Measurements from ENCODE around the gene NLRC5. TPM values are rescaled to one million over a fixed set of nuclear protein-coding genes. Genes with fewer than 3 reads are reported as not detected.

The NLRC5 gene
- total and polyA plus RNA-seq, 9 of the 15 experiments (the other 6 are each of a cell fraction or from before 2014, with no cell fraction given), result 0.59 to 0.71 TPM; not detected in 7

DNA sequence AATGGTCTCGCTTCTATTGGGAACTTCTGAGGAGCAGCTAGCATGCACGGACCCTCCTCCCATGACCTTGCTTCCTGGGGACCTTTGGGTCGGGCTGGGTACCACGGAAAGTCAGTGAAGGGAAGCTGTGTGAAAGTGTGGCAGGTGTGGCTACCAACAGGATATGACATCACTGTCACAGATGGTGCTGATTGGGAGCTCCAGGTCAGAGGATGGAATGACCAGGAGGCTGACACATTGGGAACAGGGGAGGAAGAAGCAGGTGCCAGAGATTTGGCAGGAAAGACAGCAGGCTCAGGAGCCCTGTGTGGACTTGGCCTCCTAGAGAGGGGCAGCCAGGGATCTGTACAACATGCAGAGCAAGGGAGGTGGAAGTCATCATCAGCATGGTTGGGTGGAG, 137.1 kb downstream of the NLRC5 start:
- POLR2A ChIA-PET, result interaction anchor here (1.3 to 1.8 kb wide), 2 partner anchors 10 to 14 kb away, joined by 5 read pairs; no protein-coding TSS in a partner anchor
- H3K4me1 ChIP-seq (replicated peaks in 1 of 2; ENCODE audit: control insufficient read depth in 2 of 2, insufficient read depth in 2 of 2, low read length in 2 of 2), result peaks cover 6 to 7% of the 10 kb centered on the region in 2 experiments; a peak in 4 of 5 replicates
- TF ChIP-seq ZNF644 (tag; IDR thresholded peaks at IDR 0.05; ENCODE audit: low read depth), result no peak
- TF ChIP-seq CREM (IDR thresholded peaks at IDR 0.05; ENCODE audit: low read depth), result 0 out of 2 replicates have a peak, but pooled peaks have one; percentile 18
- TF ChIP-seq MAZ (CRISPR knock-in tag; conservative IDR thresholded peaks at IDR 0.05 in 1 of 2, IDR thresholded peaks at IDR 0.05 in 1 of 2), result no peak
- no peak for TF ChIP-seq SIRT6 (IDR thresholded peaks at IDR 0.05; ENCODE audit: low read depth, low read length)
- no peak overlapping the region for H3K27ac ChIP-seq (ENCODE audit: extremely low read depth, low read depth, low read length)
- ATAC-seq (no peak), DNase-seq (ENCODE audit: extremely low read depth in 1 of 4, low spot score in 3 of 4) (no peak), FAIRE-seq (no peak)
- no TSS peak for BruUV-seq (replicated peaks)
- H3K9me3 ChIP-seq (replicated peaks; ENCODE audit: control insufficient read depth, insufficient read depth, low read depth, low read length), result no peaks in the 10 kb centered on the region
- H2AFZ ChIP-seq (ENCODE audit: low read depth, low read length), result no peak overlapping the region
- intact Hi-C loops (cut with micrococcal nuclease) (no loop called here), in situ Hi-C loops (cut with MboI) (no loop called here)
- no peak overlapping the region for H3K4me2 ChIP-seq (ENCODE audit: insufficient read depth, low read length)
- no peaks in the 10 kb centered on the region for H3K27me3 ChIP-seq (ENCODE audit: control insufficient read depth in 2 of 2, insufficient read depth in 2 of 2, low read length in 2 of 2)
- no peak overlapping the region; a peak in 1 of 4 replicates for H3K9ac ChIP-seq (ENCODE audit: insufficient read depth in 1 of 2, low read depth in 2 of 2, low read length in 2 of 2)
- no peaks in the 10 kb centered on the region; the same call in 1 of the 2 replicates for H4K20me1 ChIP-seq (replicated peaks; ENCODE audit: control insufficient read depth, insufficient read depth, low read length)
- H3K4me3 ChIP-seq, result no peak overlapping the region
- WGBS (ENCODE audit: insufficient coverage, low coverage, missing lambda C conversion rate), result 46% methylated on average over 4 of the region's 4 CpGs
- CTCF ChIA-PET (ENCODE audit: low intra/inter-chr PET ratio), result no interaction called here
- H3K9me1 ChIP-seq (ENCODE audit: control insufficient read depth, insufficient read depth, low read length), result no peaks in the 10 kb centered on the region
- H3K79me2 ChIP-seq (ENCODE audit: control insufficient read depth, insufficient read depth, low read length), result no peaks in the 10 kb centered on the region
- no peaks in the 10 kb centered on the region for H3K36me3 ChIP-seq (ENCODE audit: control insufficient read depth, insufficient read depth, low read length)

DNA sequence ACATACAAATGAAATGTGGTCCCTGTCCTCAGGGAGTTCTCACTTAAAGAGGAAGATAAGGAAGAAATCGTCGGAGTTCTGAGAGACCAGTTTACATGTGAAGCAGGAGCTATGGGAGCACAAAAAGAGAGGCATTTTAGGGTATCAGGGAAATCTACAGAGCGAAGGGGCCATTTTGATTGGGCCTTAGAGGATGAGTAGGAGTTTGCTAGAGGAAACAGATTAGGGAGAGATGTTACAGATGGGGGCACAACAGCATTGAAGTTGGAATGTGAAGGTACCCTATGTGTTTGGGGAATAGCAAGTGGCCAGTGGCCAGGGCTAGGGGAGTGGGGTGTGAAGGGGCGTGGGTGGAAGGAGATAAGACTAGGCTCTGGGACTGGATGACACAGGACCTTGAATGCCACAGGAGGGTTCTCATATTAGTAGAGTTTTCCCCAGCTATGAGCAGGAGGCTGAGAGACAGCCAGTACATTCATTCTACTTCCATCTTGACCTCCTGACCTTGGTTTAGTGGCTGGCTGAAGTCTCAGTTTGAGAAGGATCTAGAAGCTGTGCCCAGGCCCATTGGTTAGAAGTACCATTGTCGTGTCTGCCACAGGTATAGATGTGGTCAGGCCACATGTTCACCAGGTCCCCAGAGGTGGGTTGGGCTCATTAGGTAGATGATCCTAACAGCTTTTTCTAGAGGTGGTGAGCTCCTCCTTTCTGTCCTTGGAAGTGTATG, 137.8 kb downstream of the NLRC5 start:
- WGBS (ENCODE audit: insufficient coverage, low coverage, missing lambda C conversion rate), result 22% methylated on average over 5 of the region's 5 CpGs
- Histone ChIP-seq H3K4me1 (replicated peaks in 1 of 2; ENCODE audit: control insufficient read depth in 2 of 2, insufficient read depth in 2 of 2, low read length in 2 of 2) (peaks cover 6 to 7% of the 10 kb centered on the region in 2 experiments; a peak in 4 of 5 replicates), H3K27ac (ENCODE audit: extremely low read depth, low read depth, low read length) (no peak overlapping the region), H3K4me3 (no peak overlapping the region), H3K27me3 (ENCODE audit: control insufficient read depth in 2 of 2, insufficient read depth in 2 of 2, low read length in 2 of 2) (no peaks in the 10 kb centered on the region), H3K4me2 (ENCODE audit: insufficient read depth, low read length) (no peak overlapping the region), H3K79me2 (ENCODE audit: control insufficient read depth, insufficient read depth, low read length) (no peaks in the 10 kb centered on the region), H2AFZ (ENCODE audit: low read depth, low read length) (no peak overlapping the region), H3K9ac (ENCODE audit: insufficient read depth in 1 of 2, low read depth in 2 of 2, low read length in 2 of 2) (no peak overlapping the region), H4K20me1 (replicated peaks; ENCODE audit: control insufficient read depth, insufficient read depth, low read length) (no peaks in the 10 kb centered on the region), H3K9me1 (ENCODE audit: control insufficient read depth, insufficient read depth, low read length) (no peaks in the 10 kb centered on the region), H3K9me3 (replicated peaks; ENCODE audit: control insufficient read depth, insufficient read depth, low read depth, low read length) (no peaks in the 10 kb centered on the region), H3K36me3 (ENCODE audit: control insufficient read depth, insufficient read depth, low read length) (no peaks in the 10 kb centered on the region)
- intact Hi-C loops (cut with micrococcal nuclease), result no loop called here
- FAIRE-seq, result no peak
- TF ChIP-seq ZNF316 (IDR thresholded peaks at IDR 0.05) (no peak), EGR1 (conservative IDR thresholded peaks at IDR 0.05) (peak; percentile 86)
- peak; percentile 39 for ATAC-seq
- POLR2A ChIA-PET, result interaction anchor here (0.6 to 1.8 kb wide), 3 partner anchors 10 to 13 kb away, joined by 3 to 5 read pairs (median 5); no protein-coding TSS in a partner anchor
- no TSS peak for BruUV-seq (replicated peaks)
- in situ Hi-C loops (cut with MboI), result no loop called here
- CTCF ChIA-PET (ENCODE audit: low intra/inter-chr PET ratio), result no interaction called here
- DNase-seq (ENCODE audit: extremely low read depth in 1 of 4, low spot score in 3 of 4), result peak in 2 of 4 experiments; percentile 22 to 39
